MCF 10A (cell line): ENCODE measurements around the gene HPCAL1. TPM values are rescaled to one million over a fixed set of nuclear protein-coding genes. Genes with fewer than 3 reads are reported as not detected.

Experiments
- BruUV-seq: library from RNA; stranded (reverse); fragments of 400-500 nt; replicated peaks from 2 replicates; lab custom pipeline; 2021; lab: Mats Ljungman, UMichigan
- CTCF ChIA-PET: fragments of 300-600 bp; sonication (Branson Sonifier 250); formaldehyde crosslinking; extraction: SDS; loops from one replicate; lab custom pipeline; 2021; ENCODE audit warnings: antibody characterized with exemption, inconsistent platforms; lab: Yijun Ruan, JAX
- POLR2A ChIA-PET: fragments of 300-600, 350-650 bp; sonication (Branson Sonifier 250); formaldehyde crosslinking; extraction: SDS; loops from one replicate; lab custom pipeline; 2020; ENCODE audit warnings: antibody characterized with exemption, inconsistent platforms; lab: Yijun Ruan, JAX
- DNase-seq: peaks from one replicate; pipeline ENCODE4 v3.0.0-alpha.2; 2018; ENCODE audit not compliant: unreplicated experiment
- H3K27ac Mint-ChIP-seq: one replicate; pipeline ENCODE4 v1.8.0; 2022; ENCODE audit warnings: mild to moderate bottlenecking, low read depth, mixed read lengths; ENCODE audit not compliant: unreplicated experiment
- H3K27me3 Mint-ChIP-seq: one replicate; pipeline ENCODE4 v1.8.0; 2022; ENCODE audit warnings: mixed read lengths; ENCODE audit not compliant: insufficient read depth, unreplicated experiment
- H3K36me3 Mint-ChIP-seq: one replicate; pipeline ENCODE4 v1.8.0; 2022; ENCODE audit warnings: mild to moderate bottlenecking, moderate library complexity, mixed read lengths; ENCODE audit not compliant: insufficient read depth, unreplicated experiment
- H3K4me1 Mint-ChIP-seq: one replicate; pipeline ENCODE4 v1.8.0; 2022; ENCODE audit warnings: mixed read lengths; ENCODE audit not compliant: insufficient read depth, unreplicated experiment
- H3K4me3 Mint-ChIP-seq: one replicate; pipeline ENCODE4 v1.8.0; 2022; ENCODE audit warnings: mild to moderate bottlenecking, moderate library complexity, mixed read lengths; ENCODE audit not compliant: unreplicated experiment
- H3K9me3 Mint-ChIP-seq: one replicate; pipeline ENCODE4 v1.8.0; 2022; ENCODE audit warnings: mixed read lengths; ENCODE audit not compliant: unreplicated experiment
- intact Hi-C: fragments of 100-400 bp; cut with micrococcal nuclease; formaldehyde crosslinking; loops from 2 replicates; pipeline ENCODE4 v1.14.1; 2022
- total RNA-seq: library from RNA; stranded (reverse); gene quantifications from 2 replicates; pipeline ENCODE4 v1.2.3, GENCODE V29; 2022
- TF ChIP-seq, protein P1 (sequence below): fragments of 200-600 bp; IDR thresholded peaks from one replicate; pipeline ENCODE4 v1.8.0; 2022; ENCODE audit warnings: antibody characterized with exemption, mild to moderate bottlenecking; ENCODE audit not compliant: unreplicated experiment

HPCAL1 gene
- total RNA-seq, 1 experiment from 2014 or later = 144 TPM

GRCh38 chr2:10335046-10335840 lies 32.5 kb downstream of the HPCAL1 start:
- CTCF ChIA-PET = interaction anchor here (0.6 to 0.9 kb wide), 3 partner anchors 11 to 512 kb away, joined by 3 read pairs; no protein-coding TSS in a partner anchor

GRCh38 chr2:10336283-10336682 lies 33.6 kb downstream of the HPCAL1 start:
- Mint-ChIP-seq H3K27ac (no peak overlapping the region), H3K27me3 (no peaks in the 10 kb centered on the region), H3K4me1 (peaks cover 36% of the 10 kb centered on the region), H3K9me3 (no peaks in the 10 kb centered on the region), H3K36me3 (peaks cover 13% of the 10 kb centered on the region), H3K4me3 (no peak overlapping the region)
- ChIA-PET CTCF (interaction anchor here (0.6 kb wide), 1 partner anchor 243 kb away, joined by 3 read pairs; no protein-coding TSS in a partner anchor), POLR2A (interaction anchor here (0.7 to 0.8 kb wide), 2 partner anchors 13 to 203 kb away, joined by 3 read pairs; no protein-coding TSS in a partner anchor)
- BruUV-seq = no TSS peak
- no peak for DNase-seq
- intact Hi-C loops = no loop called here
- TF ChIP-seq, protein P1, sequence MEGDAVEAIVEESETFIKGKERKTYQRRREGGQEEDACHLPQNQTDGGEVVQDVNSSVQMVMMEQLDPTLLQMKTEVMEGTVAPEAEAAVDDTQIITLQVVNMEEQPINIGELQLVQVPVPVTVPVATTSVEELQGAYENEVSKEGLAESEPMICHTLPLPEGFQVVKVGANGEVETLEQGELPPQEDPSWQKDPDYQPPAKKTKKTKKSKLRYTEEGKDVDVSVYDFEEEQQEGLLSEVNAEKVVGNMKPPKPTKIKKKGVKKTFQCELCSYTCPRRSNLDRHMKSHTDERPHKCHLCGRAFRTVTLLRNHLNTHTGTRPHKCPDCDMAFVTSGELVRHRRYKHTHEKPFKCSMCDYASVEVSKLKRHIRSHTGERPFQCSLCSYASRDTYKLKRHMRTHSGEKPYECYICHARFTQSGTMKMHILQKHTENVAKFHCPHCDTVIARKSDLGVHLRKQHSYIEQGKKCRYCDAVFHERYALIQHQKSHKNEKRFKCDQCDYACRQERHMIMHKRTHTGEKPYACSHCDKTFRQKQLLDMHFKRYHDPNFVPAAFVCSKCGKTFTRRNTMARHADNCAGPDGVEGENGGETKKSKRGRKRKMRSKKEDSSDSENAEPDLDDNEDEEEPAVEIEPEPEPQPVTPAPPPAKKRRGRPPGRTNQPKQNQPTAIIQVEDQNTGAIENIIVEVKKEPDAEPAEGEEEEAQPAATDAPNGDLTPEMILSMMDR = no peak

More at GRCh38 chr2:10335046-10335840, 32.5 kb downstream of the HPCAL1 start:
- Mint-ChIP-seq H3K4me1 (peaks cover 40% of the 10 kb centered on the region), H3K27ac (no peak overlapping the region), H3K4me3 (no peak overlapping the region), H3K27me3 (no peaks in the 10 kb centered on the region), H3K9me3 (no peaks in the 10 kb centered on the region), H3K36me3 (peaks cover 13% of the 10 kb centered on the region)
- TF ChIP-seq, protein P1 = no peak
- POLR2A ChIA-PET = no interaction called here
- DNase-seq = no peak
- intact Hi-C loops = no loop called here
- BruUV-seq = no TSS peak

- TF ChIP-seq, protein P1 = no peak
- Mint-ChIP-seq H3K27ac (no peak overlapping the region), H3K4me3 (no peak overlapping the region), H3K4me1 (peaks cover 22% of the 10 kb centered on the region), H3K27me3 (no peaks in the 10 kb centered on the region), H3K36me3 (peaks cover 13% of the 10 kb centered on the region), H3K9me3 (no peaks in the 10 kb centered on the region)
- no TSS peak for BruUV-seq
- no peak for DNase-seq
- intact Hi-C loops = no loop called here
- POLR2A ChIA-PET = interaction anchor here (0.6 kb wide), 2 partner anchors 67 to 153 kb away, joined by 3 to 7 read pairs; no protein-coding TSS in a partner anchor
- CTCF ChIA-PET = no interaction called here
Observed at GRCh38 chr2:10337449-10338269, 35.0 kb downstream of the HPCAL1 start.
